Osteocyte (in vitro differentiated cells): Measurements from ENCODE around the gene ZNF275. TPM values are rescaled to one million over a fixed set of nuclear protein-coding genes. Genes with fewer than 3 reads are reported as not detected.

Experiments used
- DNase-seq: peaks from one replicate; pipeline ENCODE4 v3.0.0; 2021; ENCODE audit warnings: mixed read lengths; ENCODE audit not compliant: unreplicated experiment; ENCODE audit errors: extremely low spot score
- H3K27ac Mint-ChIP-seq: one replicate; pipeline ENCODE4 v1.8.0; 2021; ENCODE audit warnings: mild to moderate bottlenecking, mixed read lengths; ENCODE audit not compliant: unreplicated experiment
- H3K27me3 Mint-ChIP-seq: one replicate; pipeline ENCODE4 v1.8.0; 2021; ENCODE audit warnings: mixed read lengths; ENCODE audit not compliant: unreplicated experiment
- H3K36me3 Mint-ChIP-seq: one replicate; pipeline ENCODE4 v1.8.0; 2021; ENCODE audit warnings: mixed read lengths; ENCODE audit not compliant: unreplicated experiment
- H3K4me1 Mint-ChIP-seq: one replicate; pipeline ENCODE4 v1.8.0; 2021; ENCODE audit warnings: mixed read lengths; ENCODE audit not compliant: unreplicated experiment
- H3K4me3 Mint-ChIP-seq: one replicate; pipeline ENCODE4 v1.8.0; 2021; ENCODE audit warnings: mild to moderate bottlenecking, moderate library complexity, mixed read lengths; ENCODE audit not compliant: unreplicated experiment
- H3K9me3 Mint-ChIP-seq: one replicate; pipeline ENCODE4 v1.8.0; 2021; ENCODE audit warnings: mixed read lengths; ENCODE audit not compliant: unreplicated experiment
- CTCF ChIP-seq: fragments of 200-600 bp; sonication (generic); IDR thresholded peaks from 2 replicates; pipeline ENCODE4 v1.5.0; 2021; ENCODE audit warnings: antibody characterized with exemption, mild to moderate bottlenecking, moderate library complexity
- total RNA-seq: library from RNA; stranded (reverse); gene quantifications from 2 replicates; pipeline ENCODE4 v1.2.1, GENCODE V29; 2021

The ZNF275 gene
- total RNA-seq, 1 donor from 2014 or later = 14.6 TPM

- DNase-seq = no peak
- H3K4me1 Mint-ChIP-seq = no peaks in the 10 kb centered on the region
- no peak overlapping the region for H3K27ac Mint-ChIP-seq
- H3K4me3 Mint-ChIP-seq = no peak overlapping the region
- no peaks in the 10 kb centered on the region for H3K9me3 Mint-ChIP-seq
- TF ChIP-seq CTCF = no peak
- no peaks in the 10 kb centered on the region for H3K27me3 Mint-ChIP-seq
- H3K36me3 Mint-ChIP-seq = peaks cover 12% of the 10 kb centered on the region
Measured at GRCh38 chrX:153351981-153352380, 18.0 kb downstream of the ZNF275 start.

GRCh38 chrX:153352858-153353257 is 18.9 kb downstream of the ZNF275 start:
- Mint-ChIP-seq H3K4me1 (no peaks in the 10 kb centered on the region), H3K27me3 (no peaks in the 10 kb centered on the region), H3K9me3 (peaks cover 6% of the 10 kb centered on the region), H3K4me3 (no peak overlapping the region), H3K27ac (no peak overlapping the region), H3K36me3 (peaks cover 8% of the 10 kb centered on the region)
- no peak for DNase-seq
- no peak for TF ChIP-seq CTCF

DNA sequence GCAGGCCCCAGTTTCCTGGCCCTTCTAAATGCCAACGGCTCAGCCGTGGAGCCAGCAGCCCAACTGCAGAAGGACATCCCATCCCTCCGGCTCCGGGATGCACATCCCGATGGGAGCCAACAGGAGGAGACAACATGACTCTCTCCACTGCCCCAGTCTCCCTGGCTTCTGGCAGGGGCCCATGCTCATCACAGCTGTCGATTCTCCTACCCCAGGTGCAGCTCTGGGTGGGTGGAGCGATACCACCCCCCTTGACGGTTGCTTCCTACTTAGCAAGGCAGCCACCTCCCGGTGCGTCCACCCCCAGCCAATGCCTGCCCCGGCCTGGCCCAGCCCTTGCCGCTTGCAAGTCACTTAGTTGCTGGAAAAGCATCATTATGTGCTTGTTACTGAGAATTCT is 19.5 kb downstream of the ZNF275 start:
- no peaks in the 10 kb centered on the region for H3K4me1 Mint-ChIP-seq
- no peak for DNase-seq
- H3K36me3 Mint-ChIP-seq = peaks cover 6% of the 10 kb centered on the region
- H3K4me3 Mint-ChIP-seq = no peak overlapping the region
- no peaks in the 10 kb centered on the region for H3K27me3 Mint-ChIP-seq
- TF ChIP-seq CTCF = no peak
- H3K9me3 Mint-ChIP-seq = peaks cover 6% of the 10 kb centered on the region
- no peak overlapping the region for H3K27ac Mint-ChIP-seq

GRCh38 chrX:153357877-153358276 is 23.9 kb downstream of the ZNF275 start:
- peak; percentile 27 for DNase-seq
- Mint-ChIP-seq H3K4me1 (no peaks in the 10 kb centered on the region), H3K36me3 (no peaks in the 10 kb centered on the region), H3K4me3 (no peak overlapping the region), H3K27me3 (peaks cover 2% of the 10 kb centered on the region), H3K9me3 (peaks cover 6% of the 10 kb centered on the region), H3K27ac (no peak overlapping the region)
- no peak for TF ChIP-seq CTCF

DNA sequence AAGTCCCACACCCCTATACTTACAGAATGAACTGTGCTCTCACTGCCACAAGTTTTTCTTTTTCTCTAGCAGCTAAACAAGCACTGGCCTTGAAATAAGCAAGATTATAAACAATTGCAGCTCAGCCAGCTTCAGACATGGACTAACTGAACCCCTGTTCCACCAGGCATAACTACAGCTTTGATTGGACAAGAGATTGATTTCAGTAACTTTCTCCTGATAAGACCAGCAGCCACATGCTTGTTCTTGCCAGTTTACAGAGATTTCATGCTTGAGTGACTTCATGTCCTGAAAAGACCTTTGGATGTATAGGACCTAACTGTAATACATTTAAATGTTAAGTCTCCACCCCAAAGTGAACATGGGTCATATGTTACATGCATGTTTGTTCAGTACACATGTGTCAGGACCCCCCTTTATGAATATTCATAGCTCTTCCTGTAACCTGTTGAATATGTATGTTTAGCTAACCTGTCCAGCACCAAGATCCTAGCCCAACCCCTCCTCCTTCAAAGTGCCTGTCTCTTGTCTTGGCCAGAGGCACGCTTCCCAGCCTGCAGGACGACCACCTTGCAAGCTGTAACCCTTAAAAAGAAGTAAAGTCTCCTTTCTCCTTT is 27.9 kb downstream of the ZNF275 start:
- DNase-seq = no peak
- Mint-ChIP-seq H3K4me1 (no peaks in the 10 kb centered on the region), H3K27ac (no peak overlapping the region), H3K27me3 (peaks cover 13% of the 10 kb centered on the region), H3K9me3 (peaks cover 11% of the 10 kb centered on the region), H3K4me3 (no peak overlapping the region), H3K36me3 (no peaks in the 10 kb centered on the region)
- TF ChIP-seq CTCF = no peak
